Measurements from ENCODE around the gene IFT81. TPM values are rescaled to one million over a fixed set of nuclear protein-coding genes. Genes with fewer than 3 reads are reported as not detected.

IFT81 gene
- total and polyA plus RNA-seq, 2 experiments from 2014 or later, result 17.5 to 22.3 TPM

DNA sequence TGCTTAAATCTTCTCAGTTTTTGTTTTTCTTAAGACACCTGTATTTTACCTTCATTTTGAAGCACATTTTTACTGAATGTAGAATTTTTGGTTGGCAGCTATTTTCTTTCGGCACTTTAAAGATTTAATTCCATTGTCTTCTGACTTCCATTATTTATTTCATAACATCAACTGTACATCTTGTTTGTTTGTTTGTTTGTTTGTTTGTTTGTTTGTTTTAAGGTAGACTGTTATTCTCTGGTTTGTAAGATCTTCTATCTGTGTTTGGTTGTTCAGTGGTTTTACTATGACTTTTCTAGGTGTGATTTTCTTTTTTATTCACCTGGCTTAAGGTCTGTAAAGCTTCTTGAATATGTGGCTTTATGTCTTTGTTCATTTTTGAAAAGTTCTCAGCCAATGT lies 61.9 kb downstream of the IFT81 start (continued):
- no peak for TF ChIP-seq REST (IDR thresholded peaks at IDR 0.05; ENCODE audit: unreplicated experiment)
- no peak for TF ChIP-seq ZNF114 (CRISPR knock-in tag; IDR thresholded peaks at IDR 0.05)
- TF ChIP-seq EZH2phosphoT487 (IDR thresholded peaks at IDR 0.05; ENCODE audit: unreplicated experiment), result no peak
- TF ChIP-seq ETS1 (IDR thresholded peaks at IDR 0.05), result no peak
- TF ChIP-seq, protein P1, sequence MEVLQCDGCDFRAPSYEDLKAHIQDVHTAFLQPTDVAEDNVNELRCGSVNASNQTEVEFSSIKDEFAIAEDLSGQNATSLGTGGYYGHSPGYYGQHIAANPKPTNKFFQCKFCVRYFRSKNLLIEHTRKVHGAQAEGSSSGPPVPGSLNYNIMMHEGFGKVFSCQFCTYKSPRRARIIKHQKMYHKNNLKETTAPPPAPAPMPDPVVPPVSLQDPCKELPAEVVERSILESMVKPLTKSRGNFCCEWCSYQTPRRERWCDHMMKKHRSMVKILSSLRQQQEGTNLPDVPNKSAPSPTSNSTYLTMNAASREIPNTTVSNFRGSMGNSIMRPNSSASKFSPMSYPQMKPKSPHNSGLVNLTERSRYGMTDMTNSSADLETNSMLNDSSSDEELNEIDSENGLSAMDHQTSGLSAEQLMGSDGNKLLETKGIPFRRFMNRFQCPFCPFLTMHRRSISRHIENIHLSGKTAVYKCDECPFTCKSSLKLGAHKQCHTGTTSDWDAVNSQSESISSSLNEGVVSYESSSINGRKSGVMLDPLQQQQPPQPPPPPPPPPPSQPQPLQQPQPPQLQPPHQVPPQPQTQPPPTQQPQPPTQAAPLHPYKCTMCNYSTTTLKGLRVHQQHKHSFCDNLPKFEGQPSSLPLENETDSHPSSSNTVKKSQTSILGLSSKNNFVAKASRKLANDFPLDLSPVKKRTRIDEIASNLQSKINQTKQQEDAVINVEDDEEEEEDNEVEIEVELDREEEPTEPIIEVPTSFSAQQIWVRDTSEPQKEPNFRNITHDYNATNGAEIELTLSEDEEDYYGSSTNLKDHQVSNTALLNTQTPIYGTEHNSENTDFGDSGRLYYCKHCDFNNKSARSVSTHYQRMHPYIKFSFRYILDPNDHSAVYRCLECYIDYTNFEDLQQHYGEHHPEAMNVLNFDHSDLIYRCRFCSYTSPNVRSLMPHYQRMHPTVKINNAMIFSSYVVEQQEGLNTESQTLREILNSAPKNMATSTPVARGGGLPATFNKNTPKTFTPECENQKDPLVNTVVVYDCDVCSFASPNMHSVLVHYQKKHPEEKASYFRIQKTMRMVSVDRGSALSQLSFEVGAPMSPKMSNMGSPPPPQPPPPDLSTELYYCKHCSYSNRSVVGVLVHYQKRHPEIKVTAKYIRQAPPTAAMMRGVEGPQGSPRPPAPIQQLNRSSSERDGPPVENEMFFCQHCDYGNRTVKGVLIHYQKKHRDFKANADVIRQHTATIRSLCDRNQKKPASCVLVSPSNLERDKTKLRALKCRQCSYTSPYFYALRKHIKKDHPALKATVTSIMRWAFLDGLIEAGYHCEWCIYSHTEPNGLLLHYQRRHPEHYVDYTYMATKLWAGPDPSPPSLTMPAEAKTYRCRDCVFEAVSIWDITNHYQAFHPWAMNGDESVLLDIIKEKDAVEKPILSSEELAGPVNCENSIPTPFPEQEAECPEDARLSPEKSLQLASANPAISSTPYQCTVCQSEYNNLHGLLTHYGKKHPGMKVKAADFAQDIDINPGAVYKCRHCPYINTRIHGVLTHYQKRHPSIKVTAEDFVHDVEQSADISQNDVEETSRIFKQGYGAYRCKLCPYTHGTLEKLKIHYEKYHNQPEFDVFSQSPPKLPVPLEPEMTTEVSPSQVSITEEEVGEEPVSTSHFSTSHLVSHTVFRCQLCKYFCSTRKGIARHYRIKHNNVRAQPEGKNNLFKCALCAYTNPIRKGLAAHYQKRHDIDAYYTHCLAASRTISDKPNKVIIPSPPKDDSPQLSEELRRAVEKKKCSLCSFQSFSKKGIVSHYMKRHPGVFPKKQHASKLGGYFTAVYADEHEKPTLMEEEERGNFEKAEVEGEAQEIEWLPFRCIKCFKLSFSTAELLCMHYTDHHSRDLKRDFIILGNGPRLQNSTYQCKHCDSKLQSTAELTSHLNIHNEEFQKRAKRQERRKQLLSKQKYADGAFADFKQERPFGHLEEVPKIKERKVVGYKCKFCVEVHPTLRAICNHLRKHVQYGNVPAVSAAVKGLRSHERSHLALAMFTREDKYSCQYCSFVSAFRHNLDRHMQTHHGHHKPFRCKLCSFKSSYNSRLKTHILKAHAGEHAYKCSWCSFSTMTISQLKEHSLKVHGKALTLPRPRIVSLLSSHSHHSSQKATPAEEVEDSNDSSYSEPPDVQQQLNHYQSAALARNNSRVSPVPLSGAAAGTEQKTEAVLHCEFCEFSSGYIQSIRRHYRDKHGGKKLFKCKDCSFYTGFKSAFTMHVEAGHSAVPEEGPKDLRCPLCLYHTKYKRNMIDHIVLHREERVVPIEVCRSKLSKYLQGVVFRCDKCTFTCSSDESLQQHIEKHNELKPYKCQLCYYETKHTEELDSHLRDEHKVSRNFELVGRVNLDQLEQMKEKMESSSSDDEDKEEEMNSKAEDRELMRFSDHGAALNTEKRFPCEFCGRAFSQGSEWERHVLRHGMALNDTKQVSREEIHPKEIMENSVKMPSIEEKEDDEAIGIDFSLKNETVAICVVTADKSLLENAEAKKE (CRISPR knock-in tag; IDR thresholded peaks at IDR 0.05), result no peak
- TF ChIP-seq JUNB (IDR thresholded peaks at IDR 0.05; ENCODE audit: unreplicated experiment), result no peak

Measured in GM23338 (cell line).